ENCODE results near the gene NDUFA9.
A peak's percentile ranks its signal among the peaks of the same experiment; 100 is the strongest.

Gene NDUFA9

DNA sequence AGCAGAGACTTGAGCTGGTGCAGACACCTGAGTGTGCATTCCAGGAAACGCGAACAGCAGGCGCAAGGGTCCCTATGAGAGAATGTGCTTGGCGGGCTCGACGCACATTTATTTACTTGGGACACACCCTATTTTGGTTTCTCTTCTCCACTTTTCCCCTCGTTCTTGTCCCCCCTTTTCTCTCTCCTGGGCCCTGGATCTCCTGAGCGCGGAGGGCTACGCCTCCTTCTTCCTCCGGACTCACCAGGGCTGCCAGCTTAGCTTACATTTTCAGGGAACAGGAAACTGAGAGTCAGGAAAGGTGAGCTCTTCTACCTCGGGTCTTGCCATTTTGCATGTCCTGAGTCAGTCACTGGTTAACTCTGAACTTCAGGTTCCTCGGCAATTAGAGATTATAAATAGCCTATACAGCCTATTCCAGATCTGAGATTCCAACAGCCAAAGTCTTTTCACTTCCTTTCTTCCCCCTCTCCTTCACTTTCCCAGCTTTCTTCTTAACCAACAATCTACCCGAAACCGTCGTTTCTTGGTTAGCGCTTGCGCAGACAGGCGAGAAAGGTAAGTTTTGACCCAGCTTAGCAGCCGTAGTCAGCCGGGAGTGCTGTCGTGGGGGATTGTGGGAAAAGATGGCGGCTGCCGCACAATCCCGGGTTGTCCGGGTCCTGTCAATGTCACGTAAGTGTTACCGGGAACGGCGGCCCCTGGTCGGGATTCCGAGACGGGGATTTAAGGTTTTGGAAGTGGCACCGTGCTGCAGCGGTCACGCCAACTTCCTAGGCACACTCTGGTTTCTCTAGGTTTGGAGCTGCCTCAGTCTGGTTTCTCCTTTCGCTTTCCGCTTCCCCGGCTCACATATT, at the start of gene NDUFA9, which contains the start of gene AKAP3:
Gene NDUFA9, plus strand, starts transcription at position 614 of the 857 bp plus-strand sequence. Its CDS starts 13 bp downstream, at position 627.
Gene AKAP3, minus strand, starts transcription at position 551 of the 857 bp plus-strand sequence. CDS start 10,855 bp downstream, outside the sequence.
- H3K4me1 Mint-ChIP-seq, result peaks cover 53% of the 10 kb centered on the region
- peak within 1 kb of the TSS; percentile 95 for H3K4me3 Mint-ChIP-seq
- H3K27me3 Mint-ChIP-seq, result no peaks in the 10 kb centered on the region
- ATAC-seq, result peak; percentile 95
- peak within 1 kb of the TSS; percentile 94 for H3K27ac Mint-ChIP-seq
- peaks cover 5% of the 10 kb centered on the region for H3K36me3 Mint-ChIP-seq
- H3K9me3 Mint-ChIP-seq, result no peaks in the 10 kb centered on the region

- H3K4me3 Mint-ChIP-seq, result no peak overlapping the region
- H3K27me3 Mint-ChIP-seq, result no peaks in the 10 kb centered on the region
- no peak for ATAC-seq
Observed at GRCh38 chr12:4603421-4603820, 45.5 kb upstream of the NDUFA9 start.

GRCh38 chr12:4603946-4604345, 45.0 kb upstream of the NDUFA9 start:
- no peaks in the 10 kb centered on the region for H3K27me3 Mint-ChIP-seq

More at GRCh38 chr12:4603421-4603820, 45.5 kb upstream of the NDUFA9 start:
- H3K4me1 Mint-ChIP-seq, result peaks cover 19% of the 10 kb centered on the region
- H3K27ac Mint-ChIP-seq, result no peak overlapping the region
- no peaks in the 10 kb centered on the region for H3K9me3 Mint-ChIP-seq
- H3K36me3 Mint-ChIP-seq, result peaks cover 6% of the 10 kb centered on the region

DNA sequence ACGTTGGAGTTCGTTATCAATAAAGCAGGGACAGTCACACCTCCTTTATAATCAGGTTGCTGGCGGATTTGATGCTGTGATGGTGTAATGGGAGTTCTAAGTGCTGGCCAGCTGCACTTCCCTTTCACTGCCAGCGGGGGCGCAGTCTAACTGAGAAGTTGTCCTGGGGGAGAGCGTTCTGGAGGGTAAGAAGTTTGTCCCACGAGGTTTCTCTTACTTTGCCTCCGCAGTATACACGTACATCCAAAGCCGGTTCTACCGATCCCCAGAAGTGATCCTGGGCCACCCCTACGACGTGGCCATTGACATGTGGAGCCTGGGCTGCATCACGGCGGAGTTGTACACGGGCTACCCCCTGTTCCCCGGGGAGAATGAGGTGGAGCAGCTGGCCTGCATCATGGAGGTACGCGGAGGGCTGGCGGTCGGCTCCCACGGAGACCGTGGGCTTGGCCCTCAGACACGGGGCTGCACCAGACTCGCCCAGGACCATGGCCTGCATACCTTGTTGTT, 44.2 kb upstream of the NDUFA9 start:
- Mint-ChIP-seq H3K27me3 (no peaks in the 10 kb centered on the region), H3K36me3 (peaks cover 10% of the 10 kb centered on the region), H3K9me3 (no peaks in the 10 kb centered on the region), H3K4me3 (peak overlapping the region; percentile 99), H3K27ac (peak overlapping the region; percentile 90), H3K4me1 (peaks cover 19% of the 10 kb centered on the region)
- ATAC-seq, result peak; percentile 95

More at GRCh38 chr12:4603946-4604345, 45.0 kb upstream of the NDUFA9 start:
- H3K4me3 Mint-ChIP-seq, result no peak overlapping the region
- no peak overlapping the region for H3K27ac Mint-ChIP-seq
- H3K4me1 Mint-ChIP-seq, result peaks cover 19% of the 10 kb centered on the region
- H3K9me3 Mint-ChIP-seq, result no peaks in the 10 kb centered on the region
- no peak for ATAC-seq
- H3K36me3 Mint-ChIP-seq, result peaks cover 6% of the 10 kb centered on the region

GRCh38 chr12:4607056-4607455, 41.9 kb upstream of the NDUFA9 start:
- Mint-ChIP-seq H3K27ac (no peak overlapping the region), H3K4me1 (peaks cover 19% of the 10 kb centered on the region), H3K9me3 (no peaks in the 10 kb centered on the region), H3K4me3 (no peak overlapping the region), H3K36me3 (peaks cover 24% of the 10 kb centered on the region), H3K27me3 (no peaks in the 10 kb centered on the region)
- ATAC-seq, result no peak

DNA sequence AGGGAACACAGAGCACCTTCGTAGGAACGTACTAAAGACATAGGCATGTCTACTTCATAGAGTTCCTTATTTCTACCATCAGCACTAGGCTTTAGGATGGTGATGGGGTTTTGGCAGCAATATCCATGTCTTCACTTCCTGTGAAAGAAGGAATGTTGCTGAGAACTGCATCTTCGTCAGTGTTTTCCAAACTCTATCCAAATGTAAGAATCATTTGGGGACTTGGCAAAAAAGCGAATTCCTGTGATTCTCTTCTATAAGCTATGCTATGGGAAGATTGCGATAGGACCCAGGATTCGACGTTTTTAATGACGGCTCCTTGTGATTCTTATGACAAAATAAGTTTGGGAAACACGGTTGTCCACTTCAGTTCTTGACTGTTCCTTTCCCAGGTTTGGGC, 39.8 kb upstream of the NDUFA9 start:
- Mint-ChIP-seq H3K9me3 (no peaks in the 10 kb centered on the region), H3K4me3 (no peak overlapping the region), H3K27me3 (no peaks in the 10 kb centered on the region), H3K36me3 (peaks cover 39% of the 10 kb centered on the region), H3K27ac (no peak overlapping the region), H3K4me1 (peaks cover 19% of the 10 kb centered on the region)
- ATAC-seq, result no peak

GRCh38 chr12:4610481-4610880, 38.4 kb upstream of the NDUFA9 start:
- no peaks in the 10 kb centered on the region for H3K27me3 Mint-ChIP-seq
- H3K27ac Mint-ChIP-seq, result no peak overlapping the region
- peaks cover 53% of the 10 kb centered on the region for H3K36me3 Mint-ChIP-seq
- peaks cover 11% of the 10 kb centered on the region for H3K4me1 Mint-ChIP-seq
- H3K9me3 Mint-ChIP-seq, result no peaks in the 10 kb centered on the region
- no peak overlapping the region for H3K4me3 Mint-ChIP-seq
- ATAC-seq, result no peak

DNA sequence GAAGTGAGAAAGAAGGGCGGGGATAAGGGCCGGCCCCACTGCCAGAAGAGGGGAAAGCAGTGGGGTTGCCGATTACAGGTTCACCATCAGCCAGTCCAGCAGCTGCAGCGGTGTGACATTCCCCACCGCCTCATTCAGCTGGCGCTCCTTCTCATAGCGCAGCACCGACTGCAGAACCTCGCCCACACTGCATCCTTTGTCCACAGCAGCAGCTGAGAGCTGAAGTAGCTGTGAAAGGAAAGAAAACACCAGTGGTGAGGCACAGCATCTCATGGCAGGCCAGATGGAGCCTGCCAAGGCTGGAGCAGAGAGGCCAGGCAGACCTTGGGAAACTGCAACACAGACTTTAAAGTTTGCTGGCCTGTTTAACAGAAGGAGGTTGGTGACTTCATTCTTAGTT, 33.2 kb upstream of the NDUFA9 start:
- Mint-ChIP-seq H3K27me3 (no peaks in the 10 kb centered on the region), H3K9me3 (no peaks in the 10 kb centered on the region), H3K4me1 (no peaks in the 10 kb centered on the region), H3K27ac (no peak overlapping the region), H3K36me3 (peaks cover 38% of the 10 kb centered on the region), H3K4me3 (no peak overlapping the region)
- no peak for ATAC-seq

GRCh38 chr12:4621511-4621910, 27.4 kb upstream of the NDUFA9 start:
- Mint-ChIP-seq H3K27ac (no peak overlapping the region), H3K27me3 (no peaks in the 10 kb centered on the region), H3K36me3 (no peaks in the 10 kb centered on the region), H3K4me1 (no peaks in the 10 kb centered on the region), H3K4me3 (no peak overlapping the region), H3K9me3 (peaks cover 3% of the 10 kb centered on the region)
- ATAC-seq, result no peak

DNA sequence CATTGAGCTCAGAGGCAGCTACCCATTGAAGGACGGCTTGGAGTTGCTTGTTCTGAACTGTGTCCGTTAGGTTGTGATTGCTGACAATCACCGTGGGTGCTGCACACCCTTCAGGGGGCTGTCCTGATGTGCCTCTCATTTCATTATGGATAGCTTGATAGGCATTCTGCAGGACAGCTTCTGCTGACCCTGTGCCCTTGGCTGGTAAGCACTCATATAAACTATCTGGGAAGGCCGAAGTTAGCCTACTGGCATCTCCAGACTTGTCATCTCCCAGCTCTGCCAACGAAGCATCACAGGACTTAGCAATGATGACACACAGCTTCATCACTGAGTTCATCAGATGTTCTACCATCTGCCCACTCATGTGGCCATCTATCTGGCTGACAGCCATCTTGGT, 22.4 kb upstream of the NDUFA9 start:
- H3K4me1 Mint-ChIP-seq, result no peaks in the 10 kb centered on the region
- H3K9me3 Mint-ChIP-seq, result peaks cover 5% of the 10 kb centered on the region
- H3K27ac Mint-ChIP-seq, result no peak overlapping the region
- no peaks in the 10 kb centered on the region for H3K36me3 Mint-ChIP-seq
- no peak for ATAC-seq
- no peaks in the 10 kb centered on the region for H3K27me3 Mint-ChIP-seq
- H3K4me3 Mint-ChIP-seq, result no peak overlapping the region

DNA sequence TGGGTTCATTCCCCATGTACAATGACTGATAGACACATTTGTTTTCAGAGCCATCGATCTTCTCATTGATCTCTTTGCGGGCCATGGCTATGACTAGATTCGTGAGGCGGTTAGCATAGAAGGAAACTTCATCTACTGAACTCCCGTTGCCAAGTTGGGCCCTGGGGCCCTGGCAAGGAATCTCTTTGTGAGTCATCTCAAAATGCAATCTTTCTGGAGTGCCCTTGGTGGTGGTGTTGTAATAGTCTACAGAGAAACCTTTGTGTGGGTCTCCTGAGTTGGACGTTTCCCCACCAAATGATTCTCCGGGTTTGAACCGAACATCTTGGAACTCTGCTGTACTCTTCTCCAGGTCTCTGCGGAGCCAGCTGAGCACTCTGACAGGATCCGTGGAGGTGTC, 20.5 kb upstream of the NDUFA9 start:
- H3K27ac Mint-ChIP-seq, result no peak overlapping the region
- ATAC-seq, result no peak
- peaks cover 2% of the 10 kb centered on the region for H3K9me3 Mint-ChIP-seq
- H3K36me3 Mint-ChIP-seq, result no peaks in the 10 kb centered on the region
- H3K27me3 Mint-ChIP-seq, result no peaks in the 10 kb centered on the region
- H3K4me1 Mint-ChIP-seq, result no peaks in the 10 kb centered on the region
- no peak overlapping the region for H3K4me3 Mint-ChIP-seq

DNA sequence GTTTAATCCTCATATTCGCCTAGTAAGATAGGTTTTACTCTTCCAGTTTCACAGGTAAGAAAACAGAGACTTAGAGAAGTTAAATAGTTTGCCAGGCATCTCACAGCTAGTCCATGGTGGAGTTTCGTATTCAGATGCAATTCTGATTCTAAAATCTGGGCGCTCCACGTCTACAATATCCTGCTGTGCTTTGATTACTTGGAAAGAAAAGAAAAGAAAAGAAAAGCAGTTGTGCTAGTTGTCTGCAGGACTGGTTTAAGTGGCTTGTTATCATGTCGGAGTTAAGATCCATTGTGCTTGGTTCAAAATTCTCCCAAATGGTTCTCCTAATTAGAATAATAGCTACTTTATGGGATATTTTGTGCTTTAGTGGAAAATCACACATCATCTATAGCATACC, 18.7 kb upstream of the NDUFA9 start:
- Mint-ChIP-seq H3K36me3 (no peaks in the 10 kb centered on the region), H3K27ac (no peak overlapping the region), H3K4me3 (no peak overlapping the region), H3K4me1 (no peaks in the 10 kb centered on the region), H3K27me3 (no peaks in the 10 kb centered on the region), H3K9me3 (peaks cover 2% of the 10 kb centered on the region)
- no peak for ATAC-seq

GRCh38 chr12:4643747-4644146, 5.2 kb upstream of the NDUFA9 start:
- peak; percentile 78 for ATAC-seq
- H3K4me3 Mint-ChIP-seq, result no peak overlapping the region
- H3K4me1 Mint-ChIP-seq, result peaks cover 24% of the 10 kb centered on the region
- H3K27me3 Mint-ChIP-seq, result no peaks in the 10 kb centered on the region
- no peaks in the 10 kb centered on the region for H3K9me3 Mint-ChIP-seq
- H3K27ac Mint-ChIP-seq, result peak overlapping the region; percentile 49
- no peaks in the 10 kb centered on the region for H3K36me3 Mint-ChIP-seq

DNA sequence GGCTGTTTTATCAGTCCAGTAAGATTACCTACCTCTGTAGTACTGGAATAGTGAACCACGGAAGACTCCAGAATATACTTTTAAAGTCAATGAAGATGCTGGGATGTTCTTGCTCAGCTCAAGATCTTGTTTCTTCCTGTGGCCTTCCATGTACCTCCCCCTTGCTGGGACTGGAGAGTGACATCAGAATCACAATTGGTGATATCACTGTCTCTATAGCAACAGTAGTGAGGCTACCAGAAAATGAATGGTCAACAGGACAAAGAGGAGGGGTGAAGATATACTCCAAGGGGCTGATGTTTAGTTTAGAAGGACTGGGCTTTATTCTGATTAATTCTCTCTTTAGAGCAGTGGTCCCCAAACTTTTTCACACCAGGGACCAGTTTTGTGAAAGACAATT, 3.9 kb upstream of the NDUFA9 start:
- ATAC-seq, result no peak
- Mint-ChIP-seq H3K36me3 (no peaks in the 10 kb centered on the region), H3K27me3 (no peaks in the 10 kb centered on the region), H3K4me3 (no peak overlapping the region), H3K27ac (no peak overlapping the region), H3K9me3 (no peaks in the 10 kb centered on the region), H3K4me1 (peaks cover 34% of the 10 kb centered on the region)

- H3K27ac Mint-ChIP-seq, result peak overlapping the region; percentile 94
- peaks cover 5% of the 10 kb centered on the region for H3K36me3 Mint-ChIP-seq
- no peaks in the 10 kb centered on the region for H3K27me3 Mint-ChIP-seq
- ATAC-seq, result peak; percentile 62
- H3K4me1 Mint-ChIP-seq, result peaks cover 56% of the 10 kb centered on the region
- H3K4me3 Mint-ChIP-seq, result peak overlapping the region; percentile 95
- H3K9me3 Mint-ChIP-seq, result no peaks in the 10 kb centered on the region
Observed at GRCh38 chr12:4648104-4648500, 812 bp upstream of the NDUFA9 start.

DNA sequence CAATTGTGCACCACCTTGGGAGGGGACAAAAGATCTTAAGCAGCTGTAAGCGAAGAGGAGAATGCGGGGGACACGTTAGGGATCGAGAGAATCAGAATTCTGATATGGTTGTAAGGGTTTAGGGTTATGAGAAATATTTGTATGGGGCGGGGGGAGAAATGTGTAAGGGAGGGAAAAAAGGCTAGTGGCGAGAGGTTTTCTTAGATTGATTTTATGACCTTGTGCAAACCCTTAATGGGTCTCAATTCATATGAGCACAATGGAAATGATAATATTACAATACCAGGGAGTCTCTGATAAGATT, 396 bp downstream of the NDUFA9 start:
- H3K27ac Mint-ChIP-seq, result peak overlapping the region; percentile 94
- no peak for ATAC-seq
- H3K36me3 Mint-ChIP-seq, result peaks cover 5% of the 10 kb centered on the region
- H3K27me3 Mint-ChIP-seq, result no peaks in the 10 kb centered on the region
- H3K4me3 Mint-ChIP-seq, result peak overlapping the region; percentile 95
- peaks cover 51% of the 10 kb centered on the region for H3K4me1 Mint-ChIP-seq
- no peaks in the 10 kb centered on the region for H3K9me3 Mint-ChIP-seq
